Neural crest cell (in vitro differentiated cells): ENCODE measurements around the gene IQGAP1. TPM values are rescaled to one million over a fixed set of nuclear protein-coding genes. Genes with fewer than 3 reads are reported as not detected.

ENCODE experiments used
- DNase-seq: peaks from one replicate; pipeline ENCODE4 v3.0.0; 2021; ENCODE audit warnings: low read depth, mixed read lengths, low spot score
- H3K27ac Mint-ChIP-seq: one replicate; pipeline ENCODE4 v1.8.0; 2021; ENCODE audit warnings: mild to moderate bottlenecking, mixed read lengths; ENCODE audit not compliant: unreplicated experiment
- H3K27me3 Mint-ChIP-seq: 2 replicates; pipeline ENCODE4 v1.8.0; 2021; ENCODE audit warnings: low read depth, mild to moderate bottlenecking, mixed read lengths
- H3K36me3 Mint-ChIP-seq: 2 replicates; pipeline ENCODE4 v1.8.0; 2021; ENCODE audit warnings: low read depth, mild to moderate bottlenecking, mixed read lengths
- H3K4me1 Mint-ChIP-seq: 2 replicates; pipeline ENCODE4 v1.8.0; 2021; ENCODE audit warnings: mixed read lengths
- H3K4me3 Mint-ChIP-seq: one replicate; pipeline ENCODE4 v1.8.0; 2021; ENCODE audit warnings: mild to moderate bottlenecking, mixed read lengths
- H3K9me3 Mint-ChIP-seq: 2 replicates; pipeline ENCODE4 v1.8.0; 2021; ENCODE audit warnings: mixed read lengths
- CTCF ChIP-seq: fragments of 200-600 bp; sonication (generic); conservative IDR thresholded peaks from 2 replicates; pipeline ENCODE4 v1.5.0; 2021; ENCODE audit warnings: antibody characterized with exemption, mild to moderate bottlenecking
- total RNA-seq: library from RNA; stranded (reverse); gene quantifications from 2 replicates; pipeline ENCODE4 v1.2.1, GENCODE V29; 2021

The IQGAP1 gene
- total RNA-seq, 1 donor from 2014 or later, result 46.1 TPM

GRCh38 chr15:90388462-90389380 lies 679 bp downstream of the IQGAP1 start:
- Mint-ChIP-seq H3K36me3 (peaks cover 3% of the 10 kb centered on the region), H3K27me3 (no peaks in the 10 kb centered on the region), H3K4me3 (peak overlapping the region; percentile 89), H3K4me1 (peaks cover 39% of the 10 kb centered on the region), H3K27ac (peak overlapping the region; percentile 22), H3K9me3 (peaks cover 2% of the 10 kb centered on the region)
- TF ChIP-seq CTCF, result no peak
- peak; percentile 39 for DNase-seq

- no peak for DNase-seq
- Mint-ChIP-seq H3K9me3 (peaks cover 2% of the 10 kb centered on the region), H3K27me3 (no peaks in the 10 kb centered on the region), H3K27ac (no peak overlapping the region), H3K36me3 (peaks cover 3% of the 10 kb centered on the region), H3K4me3 (peak overlapping the region; percentile 89), H3K4me1 (peaks cover 43% of the 10 kb centered on the region)
- TF ChIP-seq CTCF, result no peak
These were observed 1.5 kb downstream of the IQGAP1 start for GRCh38 chr15:90389513-90389912.

GRCh38 chr15:90393040-90393439 lies 5.0 kb downstream of the IQGAP1 start:
- Mint-ChIP-seq H3K9me3 (no peaks in the 10 kb centered on the region), H3K27ac (no peak overlapping the region), H3K36me3 (peaks cover 5% of the 10 kb centered on the region), H3K27me3 (no peaks in the 10 kb centered on the region), H3K4me3 (peak overlapping the region; percentile 13), H3K4me1 (peaks cover 53% of the 10 kb centered on the region)
- TF ChIP-seq CTCF, result no peak
- no peak for DNase-seq

GRCh38 chr15:90394074-90394473 lies 6.0 kb downstream of the IQGAP1 start:
- Mint-ChIP-seq H3K9me3 (no peaks in the 10 kb centered on the region), H3K36me3 (peaks cover 5% of the 10 kb centered on the region), H3K4me1 (peaks cover 48% of the 10 kb centered on the region), H3K27me3 (no peaks in the 10 kb centered on the region), H3K4me3 (peak overlapping the region; percentile 54), H3K27ac (no peak overlapping the region)
- no peak for TF ChIP-seq CTCF
- DNase-seq, result no peak

- no peak for TF ChIP-seq CTCF
- H3K4me3 Mint-ChIP-seq, result peak overlapping the region; percentile 54
- peaks cover 5% of the 10 kb centered on the region for H3K36me3 Mint-ChIP-seq
- no peaks in the 10 kb centered on the region for H3K27me3 Mint-ChIP-seq
- H3K27ac Mint-ChIP-seq, result peak overlapping the region; percentile 1
- peaks cover 43% of the 10 kb centered on the region for H3K4me1 Mint-ChIP-seq
- no peak for DNase-seq
- no peaks in the 10 kb centered on the region for H3K9me3 Mint-ChIP-seq
These were observed 6.9 kb downstream of the IQGAP1 start for GRCh38 chr15:90394748-90395442.
